Fibroblast of pulmonary artery (primary cell): ENCODE measurements around the gene CDC26.
"Not testable (repeated sequence)": the region's sequence is repeated elsewhere in the genome, so short reads cannot be mapped to it uniquely, and the experiment has no call there.

Experiments used
- DNase-seq: peaks from one replicate; pipeline ENCODE4 v3.0.0-alpha.2; 2010; ENCODE audit warnings: low read depth
- H3K4me3 ChIP-seq: replicated peaks from 2 replicates; pipeline ENCODE4 v1.5.1; 2011; ENCODE audit warnings: low read depth, mild to moderate bottlenecking, control low read depth, low read length, moderate library complexity
- TF ChIP-seq, protein P1 (sequence below): IDR thresholded peaks from 2 replicates; pipeline ENCODE4 v1.5.1; 2011; ENCODE audit warnings: mild to moderate bottlenecking, control low read depth, low read length, inconsistent platforms; ENCODE audit errors: missing control alignments

CDC26 gene

DNA sequence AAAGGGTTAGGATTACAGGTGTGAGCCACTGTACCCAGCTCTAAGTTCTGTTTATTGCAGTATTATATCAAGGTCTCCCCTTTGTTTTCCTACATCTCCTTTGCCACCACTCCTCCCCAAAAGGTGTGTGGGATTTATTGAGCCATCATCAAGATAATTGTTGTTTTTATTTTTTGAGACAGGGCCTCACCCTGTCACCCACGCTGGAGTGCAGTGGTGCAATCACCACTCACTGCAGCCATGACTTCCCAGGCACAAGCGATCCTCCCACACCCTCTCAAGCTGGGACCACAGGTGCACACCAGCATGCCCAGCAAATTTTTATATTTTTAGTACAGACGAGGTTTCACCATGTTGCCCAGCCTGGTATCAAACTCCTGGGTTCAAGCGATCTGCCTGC lies 29.5 kb downstream of the CDC26 start:
- H3K4me3 ChIP-seq: no peak overlapping the region
- TF ChIP-seq, protein P1, sequence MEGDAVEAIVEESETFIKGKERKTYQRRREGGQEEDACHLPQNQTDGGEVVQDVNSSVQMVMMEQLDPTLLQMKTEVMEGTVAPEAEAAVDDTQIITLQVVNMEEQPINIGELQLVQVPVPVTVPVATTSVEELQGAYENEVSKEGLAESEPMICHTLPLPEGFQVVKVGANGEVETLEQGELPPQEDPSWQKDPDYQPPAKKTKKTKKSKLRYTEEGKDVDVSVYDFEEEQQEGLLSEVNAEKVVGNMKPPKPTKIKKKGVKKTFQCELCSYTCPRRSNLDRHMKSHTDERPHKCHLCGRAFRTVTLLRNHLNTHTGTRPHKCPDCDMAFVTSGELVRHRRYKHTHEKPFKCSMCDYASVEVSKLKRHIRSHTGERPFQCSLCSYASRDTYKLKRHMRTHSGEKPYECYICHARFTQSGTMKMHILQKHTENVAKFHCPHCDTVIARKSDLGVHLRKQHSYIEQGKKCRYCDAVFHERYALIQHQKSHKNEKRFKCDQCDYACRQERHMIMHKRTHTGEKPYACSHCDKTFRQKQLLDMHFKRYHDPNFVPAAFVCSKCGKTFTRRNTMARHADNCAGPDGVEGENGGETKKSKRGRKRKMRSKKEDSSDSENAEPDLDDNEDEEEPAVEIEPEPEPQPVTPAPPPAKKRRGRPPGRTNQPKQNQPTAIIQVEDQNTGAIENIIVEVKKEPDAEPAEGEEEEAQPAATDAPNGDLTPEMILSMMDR: no peak
- no peak for DNase-seq

DNA sequence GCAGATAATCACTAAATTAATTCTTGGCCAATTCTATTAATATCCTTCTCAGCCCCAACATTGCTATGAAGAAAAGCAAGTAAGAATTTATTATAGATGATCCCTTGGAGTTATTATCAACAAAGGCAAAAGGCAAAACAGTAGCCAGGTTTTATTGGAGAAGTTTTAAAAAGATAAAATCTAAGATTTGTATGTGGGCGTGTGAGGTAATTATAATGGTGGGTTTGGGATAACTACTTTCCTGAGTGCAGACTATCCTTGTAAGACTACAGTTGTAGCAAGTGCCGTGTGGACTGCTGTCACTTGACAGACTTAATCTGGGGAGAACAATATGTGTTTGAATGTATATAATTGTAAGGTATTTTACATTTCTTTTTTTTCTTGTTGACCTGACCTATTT lies 30.8 kb downstream of the CDC26 start:
- TF ChIP-seq, protein P1: no peak
- no peak for DNase-seq
- H3K4me3 ChIP-seq: no peak overlapping the region

DNA sequence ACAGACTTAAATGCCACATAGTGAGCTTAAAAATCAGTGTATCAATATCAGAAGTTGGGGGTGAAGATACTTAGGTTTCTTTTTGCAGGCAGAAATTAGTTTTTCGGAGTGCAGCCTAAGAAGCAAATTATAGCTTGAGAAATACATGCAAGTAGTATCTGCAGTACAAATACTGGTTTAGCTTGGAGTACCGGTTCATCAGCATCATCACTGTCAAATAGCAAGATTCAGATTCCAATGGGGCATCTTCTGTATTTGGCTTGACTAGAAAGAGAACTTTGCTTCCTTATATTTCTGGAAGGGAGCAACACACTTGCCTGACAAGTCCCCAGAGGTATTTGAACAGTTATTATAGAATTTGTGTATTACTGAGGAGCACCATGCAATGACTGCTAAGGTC lies 34.2 kb downstream of the CDC26 start:
- no peak overlapping the region for H3K4me3 ChIP-seq
- no peak for DNase-seq
- TF ChIP-seq, protein P1: no peak

DNA sequence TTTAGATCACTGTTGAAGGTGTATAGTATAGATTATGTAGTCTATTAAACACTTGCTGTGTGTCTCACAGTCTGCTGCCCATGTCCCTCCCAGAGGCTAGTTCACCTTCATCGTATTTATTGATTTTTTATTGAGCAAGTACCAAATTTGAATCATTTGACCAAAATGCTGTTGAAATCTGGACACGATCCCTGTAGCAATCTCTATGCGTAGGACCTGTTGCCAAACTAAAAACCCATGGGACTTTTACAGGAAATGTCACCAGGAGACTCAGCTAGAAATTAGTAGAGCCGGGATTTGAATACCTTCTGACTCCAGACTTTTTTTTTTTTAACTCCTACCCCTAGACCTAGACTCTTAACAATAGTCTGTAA lies 36.5 kb downstream of the CDC26 start:
- peak; percentile 20 for DNase-seq
- TF ChIP-seq, protein P1: no peak
- H3K4me3 ChIP-seq: no peak overlapping the region

DNA sequence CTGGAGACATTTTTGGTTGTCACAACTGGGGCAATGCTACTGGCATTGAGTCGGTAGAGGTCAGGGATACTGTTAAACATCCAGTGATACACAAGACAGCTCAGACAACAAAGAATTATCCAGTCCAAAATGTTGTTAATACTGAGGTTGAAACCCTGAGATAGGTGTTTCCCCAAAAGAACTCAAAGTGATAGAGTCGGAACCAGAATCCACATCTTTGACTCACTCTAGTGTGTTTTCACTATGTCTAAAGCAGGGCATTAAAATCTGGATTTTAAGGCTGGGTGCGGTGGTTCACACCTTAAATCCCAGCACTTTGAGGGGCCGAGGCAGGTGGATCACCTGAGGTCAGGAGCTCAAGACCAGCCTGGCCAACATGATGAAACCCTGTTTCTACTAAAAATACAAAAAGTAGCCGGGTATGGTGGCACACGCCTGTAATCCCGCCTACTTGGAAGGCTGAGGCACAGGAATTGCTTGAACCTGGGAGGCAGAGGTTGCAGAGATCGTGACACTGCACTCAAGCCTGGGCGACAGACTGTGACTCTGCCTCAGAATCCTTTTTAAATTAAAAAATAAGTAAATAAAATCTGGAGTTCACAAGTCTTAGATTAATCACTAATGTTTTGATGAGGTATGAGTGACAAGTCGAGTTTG lies 37.0 kb downstream of the CDC26 start:
- DNase-seq: no peak
- TF ChIP-seq, protein P1: no peak
- no peak overlapping the region for H3K4me3 ChIP-seq

DNA sequence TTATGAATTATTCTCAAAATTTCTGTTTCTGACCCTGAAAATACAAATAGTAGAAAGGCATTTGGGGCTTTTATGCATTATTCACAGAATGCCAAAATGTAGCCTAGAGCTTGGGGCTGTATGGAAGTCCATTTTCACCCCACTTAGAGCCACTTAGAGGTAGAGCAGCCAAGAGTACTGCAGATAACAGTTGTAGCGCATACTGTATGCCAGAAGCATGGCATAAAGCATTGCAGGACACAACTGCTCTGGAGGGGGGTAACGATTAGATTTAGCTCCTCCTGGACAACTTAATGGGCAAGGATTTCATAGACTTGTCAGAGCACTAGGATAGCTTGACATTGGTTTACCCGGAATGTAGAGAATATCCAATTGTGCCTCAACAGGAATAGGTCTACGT lies 38.3 kb downstream of the CDC26 start:
- TF ChIP-seq, protein P1: no peak
- no peak for DNase-seq
- H3K4me3 ChIP-seq: no peak overlapping the region

DNA sequence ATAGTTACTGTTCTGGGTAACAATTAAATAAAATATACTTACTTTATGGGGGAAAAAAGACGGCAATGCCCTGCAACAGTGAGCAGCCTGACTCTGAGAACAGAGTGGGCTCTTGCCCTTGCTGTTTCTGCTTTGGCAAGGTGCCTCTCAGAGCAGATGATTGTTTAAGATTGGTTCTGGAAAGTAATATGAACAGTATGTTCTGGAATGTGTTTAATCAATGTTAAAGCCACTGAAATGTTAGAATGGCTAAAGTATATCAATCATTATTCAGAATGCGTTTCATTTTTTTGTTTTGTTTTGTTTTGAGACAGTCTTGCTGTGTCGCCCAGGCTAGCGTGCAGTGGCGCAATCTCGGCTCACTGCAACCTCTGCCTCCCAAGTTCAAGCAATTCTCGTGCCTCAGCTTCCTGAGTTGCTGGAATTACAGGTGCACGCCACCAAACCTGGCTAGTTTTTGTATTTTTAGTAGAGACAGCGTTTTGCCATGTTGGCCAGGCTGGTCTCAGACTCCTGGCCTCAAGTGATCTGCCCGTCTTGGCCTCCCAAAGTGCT lies 39.6 kb downstream of the CDC26 start:
- not testable (repeated sequence) for H3K4me3 ChIP-seq

More for the DNA sequence above, 39.6 kb downstream of the CDC26 start:
- not testable (repeated sequence) for DNase-seq
